ENCODE results near the gene PTPRG.

The PTPRG gene

DNA sequence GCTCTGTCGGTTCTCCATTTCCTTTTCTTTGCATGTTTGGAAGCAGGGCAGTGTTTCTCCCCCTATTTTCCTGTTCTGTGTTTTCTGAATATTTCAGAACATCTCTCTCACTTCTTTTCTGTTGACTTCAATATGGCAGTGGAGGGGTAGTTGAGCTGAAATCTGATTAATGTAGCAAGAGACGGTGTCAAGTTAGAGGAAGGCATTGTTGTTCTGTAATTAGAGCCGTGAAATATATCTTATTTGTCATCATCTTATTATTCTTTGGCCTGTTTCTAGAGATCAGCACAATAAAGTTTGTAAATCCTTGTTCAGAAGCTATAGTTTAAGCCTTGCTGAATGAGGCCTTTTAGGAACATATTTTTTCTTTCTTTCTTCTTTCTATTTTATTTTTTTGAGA, 353.9 kb downstream of the PTPRG start:
- H3K27ac ChIP-seq = no peak overlapping the region
- no peaks in the 10 kb centered on the region for H4K20me1 ChIP-seq (ENCODE audit: insufficient read depth)
- no peaks in the 10 kb centered on the region for H3K36me3 ChIP-seq (ENCODE audit: insufficient read depth)
- H3K4me3 ChIP-seq (IDR thresholded peaks at IDR 0.05; ENCODE audit: insufficient read depth, low read depth, low read length) = no peak overlapping the region
- H3K4me2 ChIP-seq = no peak overlapping the region
- no peak overlapping the region for H2AFZ ChIP-seq (ENCODE audit: low read depth)
- H3K79me2 ChIP-seq (ENCODE audit: insufficient read depth, low read depth) = no peaks in the 10 kb centered on the region
- H3K4me1 ChIP-seq (ENCODE audit: low read depth, poor library complexity, severe bottlenecking) = no peaks in the 10 kb centered on the region
- no peak overlapping the region for H3K9ac ChIP-seq
- H3K27me3 ChIP-seq (ENCODE audit: insufficient read depth, low read depth) = no peaks in the 10 kb centered on the region
- TF ChIP-seq, protein P1, sequence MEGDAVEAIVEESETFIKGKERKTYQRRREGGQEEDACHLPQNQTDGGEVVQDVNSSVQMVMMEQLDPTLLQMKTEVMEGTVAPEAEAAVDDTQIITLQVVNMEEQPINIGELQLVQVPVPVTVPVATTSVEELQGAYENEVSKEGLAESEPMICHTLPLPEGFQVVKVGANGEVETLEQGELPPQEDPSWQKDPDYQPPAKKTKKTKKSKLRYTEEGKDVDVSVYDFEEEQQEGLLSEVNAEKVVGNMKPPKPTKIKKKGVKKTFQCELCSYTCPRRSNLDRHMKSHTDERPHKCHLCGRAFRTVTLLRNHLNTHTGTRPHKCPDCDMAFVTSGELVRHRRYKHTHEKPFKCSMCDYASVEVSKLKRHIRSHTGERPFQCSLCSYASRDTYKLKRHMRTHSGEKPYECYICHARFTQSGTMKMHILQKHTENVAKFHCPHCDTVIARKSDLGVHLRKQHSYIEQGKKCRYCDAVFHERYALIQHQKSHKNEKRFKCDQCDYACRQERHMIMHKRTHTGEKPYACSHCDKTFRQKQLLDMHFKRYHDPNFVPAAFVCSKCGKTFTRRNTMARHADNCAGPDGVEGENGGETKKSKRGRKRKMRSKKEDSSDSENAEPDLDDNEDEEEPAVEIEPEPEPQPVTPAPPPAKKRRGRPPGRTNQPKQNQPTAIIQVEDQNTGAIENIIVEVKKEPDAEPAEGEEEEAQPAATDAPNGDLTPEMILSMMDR (conservative IDR thresholded peaks at IDR 0.05; ENCODE audit: low read depth, low read length) = no peak

DNA sequence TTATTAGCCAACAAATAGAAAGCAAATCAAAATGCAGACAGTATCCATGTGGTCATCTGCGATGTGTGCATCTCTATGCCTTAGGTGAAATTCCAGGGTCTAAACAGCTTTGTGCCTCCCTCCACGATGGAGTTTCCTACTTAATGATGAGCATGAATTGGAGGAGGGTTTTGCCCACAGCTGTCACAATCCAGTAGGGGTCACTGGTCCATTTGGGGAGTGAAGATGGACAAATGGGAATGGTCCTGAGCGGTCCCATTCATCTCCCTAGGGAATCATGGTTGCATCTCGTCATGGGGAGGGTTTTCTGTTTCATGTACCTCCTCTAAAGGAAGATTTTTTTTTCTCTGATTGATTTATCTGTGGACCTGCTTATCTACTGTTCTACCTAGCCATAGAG, 358.0 kb downstream of the PTPRG start:
- Histone ChIP-seq H3K36me3 (ENCODE audit: insufficient read depth) (no peaks in the 10 kb centered on the region), H3K9ac (no peak overlapping the region), H3K27ac (no peak overlapping the region), H3K4me1 (ENCODE audit: low read depth, poor library complexity, severe bottlenecking) (no peaks in the 10 kb centered on the region), H2AFZ (ENCODE audit: low read depth) (no peak overlapping the region), H3K27me3 (ENCODE audit: insufficient read depth, low read depth) (no peaks in the 10 kb centered on the region), H3K79me2 (ENCODE audit: insufficient read depth, low read depth) (no peaks in the 10 kb centered on the region), H3K4me2 (no peak overlapping the region), H3K4me3 (IDR thresholded peaks at IDR 0.05; ENCODE audit: insufficient read depth, low read depth, low read length) (no peak overlapping the region), H4K20me1 (ENCODE audit: insufficient read depth) (no peaks in the 10 kb centered on the region)
- TF ChIP-seq, protein P1 (conservative IDR thresholded peaks at IDR 0.05; ENCODE audit: low read depth, low read length) = no peak

DNA sequence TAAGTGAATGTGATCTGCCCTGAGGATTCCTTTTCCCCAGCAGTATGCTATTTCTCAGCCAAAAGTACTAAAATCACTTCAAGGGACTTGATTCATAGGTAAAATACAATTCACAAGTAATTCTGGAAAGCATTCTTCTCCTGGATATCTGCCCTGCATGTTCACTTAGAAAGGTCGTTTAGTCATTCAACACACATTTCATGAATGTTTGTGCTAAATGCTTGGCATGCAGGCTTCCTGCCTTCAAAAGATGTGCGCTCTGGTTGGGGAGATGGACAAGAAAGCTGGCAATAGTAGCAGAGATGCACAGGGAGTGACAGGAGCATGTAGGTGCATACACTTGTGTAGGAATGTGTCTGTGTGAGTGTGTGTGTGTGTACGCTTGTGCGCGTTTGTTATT, 360.7 kb downstream of the PTPRG start:
- TF ChIP-seq, protein P1 (conservative IDR thresholded peaks at IDR 0.05; ENCODE audit: low read depth, low read length) = no peak
- no peak overlapping the region for H2AFZ ChIP-seq (ENCODE audit: low read depth)
- no peaks in the 10 kb centered on the region for H3K4me1 ChIP-seq (ENCODE audit: low read depth, poor library complexity, severe bottlenecking)
- H3K36me3 ChIP-seq (ENCODE audit: insufficient read depth) = no peaks in the 10 kb centered on the region
- no peak overlapping the region for H3K27ac ChIP-seq
- no peak overlapping the region for H3K9ac ChIP-seq
- H3K79me2 ChIP-seq (ENCODE audit: insufficient read depth, low read depth) = no peaks in the 10 kb centered on the region
- no peaks in the 10 kb centered on the region for H3K27me3 ChIP-seq (ENCODE audit: insufficient read depth, low read depth)
- no peak overlapping the region for H3K4me3 ChIP-seq (IDR thresholded peaks at IDR 0.05; ENCODE audit: insufficient read depth, low read depth, low read length)
- no peaks in the 10 kb centered on the region for H4K20me1 ChIP-seq (ENCODE audit: insufficient read depth)
- no peak overlapping the region for H3K4me2 ChIP-seq

DNA sequence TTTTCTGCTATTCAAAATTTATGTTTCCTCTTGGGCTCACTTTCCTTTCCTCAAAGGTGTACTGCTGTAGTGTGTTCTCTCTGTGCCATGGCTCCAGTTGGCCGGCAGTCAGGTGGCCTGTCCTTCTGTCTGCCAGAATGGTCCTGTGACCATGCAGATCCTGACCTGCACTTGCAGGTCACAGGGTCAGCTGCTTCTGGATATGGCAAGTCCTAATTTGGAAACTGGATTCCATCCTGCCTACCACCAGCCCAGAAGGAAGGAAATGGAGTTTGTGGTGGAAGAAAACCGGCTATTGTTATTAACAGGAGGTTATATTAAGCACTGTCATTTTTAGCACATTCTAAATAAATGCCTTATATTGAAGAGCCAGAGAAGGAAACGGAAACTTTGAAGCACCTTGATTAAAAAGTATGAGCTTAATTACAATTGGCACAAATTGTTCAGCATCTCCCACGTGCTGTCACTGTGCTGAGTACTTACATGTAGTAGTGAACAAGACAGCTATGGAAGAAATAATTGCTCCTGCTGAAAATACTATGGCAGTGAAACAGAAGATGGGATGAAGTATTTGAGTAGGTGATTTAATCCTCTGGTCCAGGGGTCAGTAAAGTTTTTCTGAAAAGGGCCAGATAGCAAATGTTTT, 362.8 kb downstream of the PTPRG start:
- Histone ChIP-seq H3K79me2 (ENCODE audit: insufficient read depth, low read depth) (no peaks in the 10 kb centered on the region), H3K4me3 (IDR thresholded peaks at IDR 0.05; ENCODE audit: insufficient read depth, low read depth, low read length) (no peak overlapping the region), H3K4me1 (ENCODE audit: low read depth, poor library complexity, severe bottlenecking) (no peaks in the 10 kb centered on the region), H4K20me1 (ENCODE audit: insufficient read depth) (no peaks in the 10 kb centered on the region), H3K27ac (no peak overlapping the region), H3K27me3 (ENCODE audit: insufficient read depth, low read depth) (no peaks in the 10 kb centered on the region), H3K36me3 (ENCODE audit: insufficient read depth) (no peaks in the 10 kb centered on the region), H2AFZ (ENCODE audit: low read depth) (no peak overlapping the region), H3K9ac (no peak overlapping the region), H3K4me2 (no peak overlapping the region)
- TF ChIP-seq, protein P1 (conservative IDR thresholded peaks at IDR 0.05; ENCODE audit: low read depth, low read length) = no peak
